ENCODE data around the gene NIPAL3. TPM values are rescaled to one million over a fixed set of nuclear protein-coding genes. Genes with fewer than 3 reads are reported as not detected.

The NIPAL3 gene
- total RNA-seq, 1 donor from 2014 or later = 73.9 TPM

GRCh38 chr1:24406788-24407187 is 8.8 kb upstream of the NIPAL3 start:
- peaks cover 0 to 13% of the 10 kb centered on the region in 2 donors for H3K9me3 ChIP-seq
- H3K4me1 ChIP-seq = no peaks in the 10 kb centered on the region
- no peak overlapping the region for H3K4me3 ChIP-seq
- no peaks in the 10 kb centered on the region for H3K27me3 ChIP-seq
- H3K27ac ChIP-seq = no peak overlapping the region
- DNase-seq (ENCODE audit: low spot score in 2 of 2) = no peak
- H3K36me3 ChIP-seq = no peaks in the 10 kb centered on the region
- intact Hi-C loops (cut with DNase I) = no loop called here
- TF ChIP-seq CTCF (IDR thresholded peaks at IDR 0.05) = no peak

- H3K27ac ChIP-seq = no peak overlapping the region
- intact Hi-C loops (cut with DNase I) = no loop called here
- H3K4me3 ChIP-seq = no peak overlapping the region
- no peaks in the 10 kb centered on the region for H3K27me3 ChIP-seq
- TF ChIP-seq CTCF (IDR thresholded peaks at IDR 0.05) = no peak
- peaks cover 0 to 13% of the 10 kb centered on the region in 2 donors for H3K9me3 ChIP-seq
- no peak for DNase-seq (ENCODE audit: low spot score in 2 of 2)
- H3K4me1 ChIP-seq = no peaks in the 10 kb centered on the region
- H3K36me3 ChIP-seq = no peaks in the 10 kb centered on the region
These were observed 6.1 kb upstream of the NIPAL3 start for GRCh38 chr1:24409535-24409934.

- no peaks in the 10 kb centered on the region for H3K4me1 ChIP-seq
- H3K27me3 ChIP-seq = no peaks in the 10 kb centered on the region
- no peak for DNase-seq (ENCODE audit: low spot score in 2 of 2)
- no peak overlapping the region for H3K27ac ChIP-seq
- H3K4me3 ChIP-seq = no peak overlapping the region
- peaks cover 0 to 13% of the 10 kb centered on the region in 2 donors for H3K9me3 ChIP-seq
- no peak for TF ChIP-seq CTCF (IDR thresholded peaks at IDR 0.05)
- intact Hi-C loops (cut with DNase I) = no loop called here
- no peaks in the 10 kb centered on the region for H3K36me3 ChIP-seq
These were observed 4.9 kb upstream of the NIPAL3 start for GRCh38 chr1:24410750-24411149.

- Histone ChIP-seq H3K4me1 (peaks cover 3 to 9% of the 10 kb centered on the region in 2 donors), H3K4me3 (no peak overlapping the region), H3K27ac (no peak overlapping the region), H3K36me3 (no peaks in the 10 kb centered on the region), H3K27me3 (no peaks in the 10 kb centered on the region), H3K9me3 (peaks cover 0 to 13% of the 10 kb centered on the region in 2 donors)
- no peak for TF ChIP-seq CTCF (IDR thresholded peaks at IDR 0.05)
- no peak for DNase-seq (ENCODE audit: low spot score in 2 of 2)
- intact Hi-C loops (cut with DNase I) = no loop called here
These were observed 3.6 kb upstream of the NIPAL3 start for GRCh38 chr1:24411963-24412362.

- intact Hi-C loops (cut with DNase I) = no loop called here
- peaks cover 0 to 12% of the 10 kb centered on the region in 2 donors for H3K9me3 ChIP-seq
- H3K4me1 ChIP-seq = peaks cover 3 to 12% of the 10 kb centered on the region in 2 donors
- no peak for DNase-seq (ENCODE audit: low spot score in 2 of 2)
- no peak for TF ChIP-seq CTCF (IDR thresholded peaks at IDR 0.05)
- no peaks in the 10 kb centered on the region for H3K27me3 ChIP-seq
- H3K27ac ChIP-seq = no peak overlapping the region
- no peaks in the 10 kb centered on the region for H3K36me3 ChIP-seq
- H3K4me3 ChIP-seq = no peak overlapping the region
These were observed 3.2 kb upstream of the NIPAL3 start for GRCh38 chr1:24412408-24412807.

Data from ascending aorta (tissue), 2 donors.